Endothelial cell of umbilical vein (primary cell): ENCODE measurements around the gene TOM1L1. TPM values are rescaled to one million over a fixed set of nuclear protein-coding genes. Genes with fewer than 3 reads are reported as not detected.

Source experiments
- BruUV-seq: library from RNA; stranded (reverse); fragments of 400-500 nt; replicated peaks from 2 replicates; lab custom pipeline; 2021; lab: Mats Ljungman, UMichigan
- CTCF ChIA-PET: fragments of 300-600, 350-600 bp; sonication (Branson Sonifier 250); formaldehyde crosslinking; loops from one replicate; lab custom pipeline; 2021; ENCODE audit warnings: antibody characterized with exemption, inconsistent platforms; lab: Charles Lee
- POLR2A ChIA-PET: fragments of 300-600, 350-600 bp; sonication (Branson Sonifier 250); formaldehyde crosslinking; loops from one replicate; lab custom pipeline; 2021; ENCODE audit warnings: antibody characterized with exemption, inconsistent platforms; lab: Charles Lee
- DNase-seq: peaks from one replicate; pipeline ENCODE4 v3.0.0-alpha.2; 2011; ENCODE audit warnings: low read depth, low spot score
- FAIRE-seq: peaks from 2 replicates; lab custom pipeline; 2011; peaks lifted over from hg19 to GRCh38; lab: Jason Lieb, UNC
- H2AFZ ChIP-seq: 2 replicates; pipeline ENCODE4 v1.6.0; 2012; ENCODE audit warnings: low read depth, low read length, control low read depth, inconsistent platforms
- H3K27ac ChIP-seq: 2 replicates; pipeline ENCODE4 v1.5.1; 2011; ENCODE audit warnings: low read depth, mild to moderate bottlenecking, control low read depth, low read length, moderate library complexity; ENCODE audit not compliant: insufficient read depth
- H3K27me3 ChIP-seq, 2 experiments: 2 replicates each; pipeline versions ENCODE4 v1.6.0 to v1.6.1; 2011; ENCODE audit warnings: low read length in 2 of 2, mixed read lengths in 1 of 2; ENCODE audit not compliant: control insufficient read depth in 2 of 2, insufficient read depth in 2 of 2
- H3K36me3 ChIP-seq, 2 experiments: 2 replicates in 1 of 2; 3 replicates in 1 of 2; pipeline ENCODE4 v1.5.1; 2011; ENCODE audit warnings: low read length in 2 of 2, mild to moderate bottlenecking in 1 of 2, moderate library complexity in 1 of 2; ENCODE audit not compliant: control insufficient read depth in 2 of 2, insufficient read depth in 2 of 2; ENCODE audit errors: extremely low read depth in 1 of 2
- H3K4me1 ChIP-seq: 3 replicates; pipeline ENCODE4 v1.5.1; 2011; ENCODE audit warnings: mild to moderate bottlenecking, low read length; ENCODE audit not compliant: control insufficient read depth, insufficient read depth; ENCODE audit errors: extremely low read depth
- H3K4me2 ChIP-seq: 2 replicates; pipeline ENCODE4 v1.6.1; 2011; ENCODE audit warnings: low read length, control low read depth, mixed read lengths; ENCODE audit not compliant: insufficient read depth
- H3K4me3 ChIP-seq, 3 experiments: fragments of 200-600 bp in 1 of 3; sonication (generic), shearing (Covaris generic) in 1 of 3; replicated peaks in 1 of 3; 2 replicates each; pipeline ENCODE4 v1.5.1; 2011 to 2016; ENCODE audit warnings: control low read depth in 3 of 3, low read length in 3 of 3, mild to moderate bottlenecking in 2 of 3, inconsistent platforms in 1 of 3, low read depth in 1 of 3, moderate library complexity in 1 of 3; ENCODE audit not compliant: insufficient read depth in 1 of 3
- H3K79me2 ChIP-seq: 2 replicates; pipeline ENCODE4 v1.6.0; 2012; ENCODE audit warnings: low read length, inconsistent platforms; ENCODE audit not compliant: control insufficient read depth, insufficient read depth
- H3K9ac ChIP-seq: replicated peaks from 2 replicates; pipeline ENCODE3; 2011; ENCODE audit warnings: low read length, control low read depth; ENCODE audit not compliant: insufficient read depth; ENCODE audit errors: extremely low read depth
- H3K9me1 ChIP-seq: replicated peaks from 3 replicates; pipeline ENCODE4 v1.6.0; 2011; ENCODE audit warnings: mild to moderate bottlenecking, low read length; ENCODE audit not compliant: control insufficient read depth, insufficient read depth; ENCODE audit errors: extremely low read depth
- H3K9me3 ChIP-seq: replicated peaks from 2 replicates; pipeline ENCODE4 v1.5.1; 2012; ENCODE audit warnings: low read length, inconsistent platforms; ENCODE audit not compliant: control insufficient read depth, insufficient read depth
- H4K20me1 ChIP-seq: replicated peaks from 2 replicates; pipeline ENCODE3; 2011; ENCODE audit warnings: mild to moderate bottlenecking, low read length; ENCODE audit not compliant: control insufficient read depth, insufficient read depth; ENCODE audit errors: extremely low read depth
- EZH2 ChIP-seq: IDR thresholded peaks from 2 replicates; pipeline ENCODE4 v1.6.1; 2012; ENCODE audit warnings: borderline replicate concordance, low read depth, mild to moderate bottlenecking, moderate library complexity, low read length, inconsistent platforms; ENCODE audit not compliant: severe bottlenecking
- FOS ChIP-seq: IDR thresholded peaks from 2 replicates; pipeline ENCODE4 v1.6.1; 2011; ENCODE audit warnings: mild to moderate bottlenecking, low read length, moderate library complexity, borderline replicate concordance; ENCODE audit not compliant: insufficient read depth
- GATA2 ChIP-seq: IDR thresholded peaks from 2 replicates; pipeline ENCODE4 v1.7.0; 2011; ENCODE audit warnings: low read depth, mild to moderate bottlenecking, moderate library complexity, mixed read lengths, low read length; ENCODE audit not compliant: insufficient read length, insufficient read depth
- JUN ChIP-seq: IDR thresholded peaks from 2 replicates; pipeline ENCODE4 v1.6.1; 2011; ENCODE audit warnings: borderline replicate concordance, low read depth; ENCODE audit not compliant: insufficient read length, insufficient read depth
- MYC ChIP-seq: IDR thresholded peaks from one replicate; pipeline ENCODE4 v1.6.1; 2011; ENCODE audit warnings: mild to moderate bottlenecking, low read depth, low read length
- POLR2A ChIP-seq: IDR thresholded peaks from 2 replicates; pipeline ENCODE4 v1.6.1; 2012; ENCODE audit warnings: low read depth, mild to moderate bottlenecking, control low read depth, low read length
- POLR2AphosphoS5 ChIP-seq: IDR thresholded peaks from 2 replicates; pipeline ENCODE4 v1.6.1; 2012; ENCODE audit warnings: low read depth, mild to moderate bottlenecking, control low read depth, low read length, moderate library complexity; ENCODE audit not compliant: insufficient read depth
- dilution Hi-C: fragments of 300-500 bp; cut with MboI; formaldehyde crosslinking; loops from one replicate; pipeline ENCODE4 v1.15.0; 2019; ENCODE audit warnings: low sequenced_read_pairs; ENCODE audit not compliant: extremely low pct_ligation_motif_present
- intact Hi-C: fragments of 100-400 bp; cut with micrococcal nuclease; formaldehyde crosslinking; loops from one replicate; pipeline ENCODE4 v1.10.0; 2022
- polyA plus RNA-seq, 4 experiments: library from polyadenylated mRNA; depleted of rRNA in 3 of 4; stranded (reverse) in 3 of 4; unstranded in 1 of 4; fragments of >200 nt; gene quantifications; 2 replicates each; pipeline versions ENCODE4 v1.2.1 to v1.2.3, GENCODE V29; 2011 to 2012; ENCODE audit warnings: missing spikeins in 1 of 4
- total RNA-seq: library from RNA; stranded (reverse); gene quantifications from 2 replicates; pipeline ENCODE4 v1.2.3, GENCODE V29; 2021
- TF ChIP-seq, protein P1 (sequence below): IDR thresholded peaks from 2 replicates; pipeline ENCODE4 v1.6.1; 2011; ENCODE audit not compliant: insufficient read depth, insufficient read length
- TF ChIP-seq, protein P2 (sequence below), 2 donors: IDR thresholded peaks; 1 replicate in 1 of 2; 2 replicates in 1 of 2; pipeline ENCODE4 v1.5.1; 2011; ENCODE audit warnings: low read length in 2 of 2, mild to moderate bottlenecking in 2 of 2, moderate library complexity in 2 of 2, control low read depth in 1 of 2, inconsistent platforms in 1 of 2, low read depth in 1 of 2; ENCODE audit not compliant: insufficient read depth in 1 of 2; ENCODE audit errors: extremely low read depth in 1 of 2

Gene TOM1L1
- total and polyA plus RNA-seq, 2 donors (not counting 3 experiments of a cell fraction or from before 2014, with no cell fraction given) = 0.44 to 0.60 TPM

DNA sequence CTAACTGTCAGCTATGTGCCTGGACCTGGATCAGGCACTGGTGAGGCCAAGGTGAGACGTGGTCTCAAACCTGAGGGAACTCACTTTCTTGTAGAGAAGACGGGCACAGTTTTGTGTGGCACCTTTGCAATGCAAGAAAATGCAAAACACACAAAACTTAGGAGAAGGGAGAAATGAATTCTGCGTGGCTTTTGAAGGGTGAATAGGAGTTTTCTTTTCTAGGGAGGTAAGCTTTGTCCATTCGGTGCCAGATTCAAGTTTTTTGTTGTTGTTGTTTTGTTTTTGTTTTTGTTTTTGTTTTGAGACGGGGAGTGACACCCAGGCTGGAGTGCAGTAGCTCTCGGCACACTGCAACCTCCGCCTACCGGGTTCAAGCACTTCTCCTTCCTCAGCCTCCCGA lies 1.4 kb downstream of the TOM1L1 start:
- Histone ChIP-seq H3K9me1 (no peaks in the 10 kb centered on the region), H2AFZ (no peak overlapping the region), H3K4me1 (peaks cover 3% of the 10 kb centered on the region), H3K27ac (no peak overlapping the region), H4K20me1 (no peaks in the 10 kb centered on the region), H3K27me3 (peaks cover 7 to 13% of the 10 kb centered on the region in 2 experiments), H3K36me3 (no peaks in the 10 kb centered on the region), H3K4me2 (no peak overlapping the region), H3K79me2 (no peaks in the 10 kb centered on the region), H3K4me3 (no peak overlapping the region), H3K9me3 (no peaks in the 10 kb centered on the region), H3K9ac (no peak overlapping the region)
- TF ChIP-seq MYC (no peak), POLR2AphosphoS5 (no peak), EZH2 (no peak), JUN (no peak)
- dilution Hi-C loops (no loop called here), intact Hi-C loops (no loop called here)
- DNase-seq (no peak), FAIRE-seq (no peak)
- no TSS peak for BruUV-seq
- ChIA-PET POLR2A (no interaction called here), CTCF (interaction anchor here (1.2 to 1.6 kb wide), 2 partner anchors 10 to 11 kb away, joined by 3 to 6 read pairs; no protein-coding TSS in a partner anchor)

DNA sequence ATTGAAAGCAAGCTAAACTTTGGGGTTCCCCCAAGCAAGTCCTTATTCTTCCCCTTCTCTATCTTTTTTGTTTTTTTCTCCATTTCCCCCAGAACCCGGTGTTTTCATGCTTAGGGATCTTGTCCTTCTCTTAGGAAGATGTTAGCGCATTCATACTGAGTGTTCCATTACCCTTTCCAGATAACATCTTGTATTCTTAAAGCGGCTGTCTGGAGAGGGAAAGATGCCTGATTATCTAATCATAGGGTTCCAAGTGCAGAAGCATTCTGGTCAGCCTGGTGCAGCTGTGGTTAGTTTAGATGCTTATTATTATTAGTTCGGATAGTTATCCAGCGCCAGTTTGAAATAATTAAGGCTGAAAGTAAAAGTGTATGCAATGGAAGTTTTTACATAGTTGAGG lies 2.0 kb downstream of the TOM1L1 start:
- CTCF ChIA-PET = interaction anchor here (0.9 to 1.6 kb wide), 3 partner anchors 10 to 90 kb away, joined by 3 to 6 read pairs (median 3); no protein-coding TSS in a partner anchor

More for the DNA sequence above, 2.0 kb downstream of the TOM1L1 start:
- H3K27ac ChIP-seq = no peak overlapping the region
- BruUV-seq = no TSS peak
- H4K20me1 ChIP-seq = no peaks in the 10 kb centered on the region
- TF ChIP-seq JUN = no peak
- TF ChIP-seq POLR2AphosphoS5 = no peak
- TF ChIP-seq MYC = no peak
- TF ChIP-seq POLR2A = no peak
- no peak for TF ChIP-seq GATA2
- TF ChIP-seq, protein P1, sequence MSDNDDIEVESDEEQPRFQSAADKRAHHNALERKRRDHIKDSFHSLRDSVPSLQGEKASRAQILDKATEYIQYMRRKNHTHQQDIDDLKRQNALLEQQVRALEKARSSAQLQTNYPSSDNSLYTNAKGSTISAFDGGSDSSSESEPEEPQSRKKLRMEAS = no peak
- TF ChIP-seq, protein P2, sequence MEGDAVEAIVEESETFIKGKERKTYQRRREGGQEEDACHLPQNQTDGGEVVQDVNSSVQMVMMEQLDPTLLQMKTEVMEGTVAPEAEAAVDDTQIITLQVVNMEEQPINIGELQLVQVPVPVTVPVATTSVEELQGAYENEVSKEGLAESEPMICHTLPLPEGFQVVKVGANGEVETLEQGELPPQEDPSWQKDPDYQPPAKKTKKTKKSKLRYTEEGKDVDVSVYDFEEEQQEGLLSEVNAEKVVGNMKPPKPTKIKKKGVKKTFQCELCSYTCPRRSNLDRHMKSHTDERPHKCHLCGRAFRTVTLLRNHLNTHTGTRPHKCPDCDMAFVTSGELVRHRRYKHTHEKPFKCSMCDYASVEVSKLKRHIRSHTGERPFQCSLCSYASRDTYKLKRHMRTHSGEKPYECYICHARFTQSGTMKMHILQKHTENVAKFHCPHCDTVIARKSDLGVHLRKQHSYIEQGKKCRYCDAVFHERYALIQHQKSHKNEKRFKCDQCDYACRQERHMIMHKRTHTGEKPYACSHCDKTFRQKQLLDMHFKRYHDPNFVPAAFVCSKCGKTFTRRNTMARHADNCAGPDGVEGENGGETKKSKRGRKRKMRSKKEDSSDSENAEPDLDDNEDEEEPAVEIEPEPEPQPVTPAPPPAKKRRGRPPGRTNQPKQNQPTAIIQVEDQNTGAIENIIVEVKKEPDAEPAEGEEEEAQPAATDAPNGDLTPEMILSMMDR (IDR thresholded peaks at IDR 0.05; ENCODE audit: extremely low read depth in 1 of 2, insufficient read depth in 1 of 2, low read depth in 1 of 2, low read length in 2 of 2) = no peak
- TF ChIP-seq FOS = no peak
- no peak for TF ChIP-seq EZH2
- H3K4me1 ChIP-seq = peaks cover 3% of the 10 kb centered on the region
- no peaks in the 10 kb centered on the region for H3K79me2 ChIP-seq
- DNase-seq (no peak), FAIRE-seq (no peak)
- H3K4me3 ChIP-seq = no peak overlapping the region
- POLR2A ChIA-PET = no interaction called here
- H3K9ac ChIP-seq = no peak overlapping the region
- dilution Hi-C loops (no loop called here), intact Hi-C loops (no loop called here)
- H3K36me3 ChIP-seq = no peaks in the 10 kb centered on the region
- H2AFZ ChIP-seq = no peak overlapping the region
- H3K4me2 ChIP-seq = no peak overlapping the region
- peaks cover 7 to 13% of the 10 kb centered on the region in 2 experiments for H3K27me3 ChIP-seq
- H3K9me3 ChIP-seq = no peaks in the 10 kb centered on the region
- no peaks in the 10 kb centered on the region for H3K9me1 ChIP-seq
